ENCODE data around the gene ZNF432.
"Not testable (repeated sequence)": the region's sequence is repeated elsewhere in the genome, so short reads cannot be mapped to it uniquely, and the experiment has no call there.

ZNF432 gene

DNA sequence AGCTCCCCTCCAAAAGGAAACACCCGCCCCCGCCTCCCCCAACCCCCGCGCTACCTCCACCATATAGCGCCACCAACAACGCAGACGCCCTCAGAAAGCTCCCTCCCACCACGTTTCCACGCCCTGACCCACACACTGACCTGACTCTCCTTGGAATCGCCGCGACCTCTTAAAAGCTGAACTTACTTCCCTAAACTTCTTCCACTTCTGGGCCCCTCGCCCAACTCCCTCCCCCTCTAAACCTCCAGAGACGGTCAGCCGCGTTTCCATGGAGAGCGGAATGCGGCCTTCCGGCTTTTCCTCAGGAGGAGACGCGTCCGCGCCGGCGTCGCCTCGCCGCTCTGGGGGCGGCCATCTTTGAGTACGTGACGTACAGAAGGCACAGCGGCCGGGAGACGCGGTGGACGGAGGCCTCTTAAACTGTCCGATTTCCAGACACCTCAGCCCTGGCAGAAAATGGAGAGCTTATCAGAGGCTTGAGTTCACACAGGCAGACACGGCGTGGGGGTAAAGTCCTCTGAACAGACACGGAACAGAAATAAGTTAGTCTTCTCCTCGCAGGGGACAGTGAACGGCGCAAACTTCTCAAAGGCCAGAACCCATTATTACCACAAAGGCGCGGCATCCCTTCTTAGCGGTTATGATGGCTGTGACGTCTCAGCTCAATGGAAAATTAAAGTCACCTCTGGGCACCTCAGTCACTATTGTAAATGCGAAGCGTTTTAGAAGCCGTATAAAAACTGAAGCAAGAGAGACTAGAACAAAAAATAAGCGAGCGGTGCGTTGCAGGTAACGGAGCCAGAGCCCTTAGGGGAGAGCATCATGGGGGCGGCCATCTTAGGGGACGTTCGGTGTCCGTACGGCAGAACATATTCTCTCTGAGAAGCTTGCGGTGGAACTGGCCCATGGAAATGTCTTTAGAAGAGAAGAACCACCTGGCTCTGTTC lies at the start of gene ZNF432:
Gene ZNF432, minus strand, starts transcription at position 284 of the 947 bp plus-strand sequence. CDS start 1,970 bp downstream, outside the sequence.
- peak; percentile 87 to 90 for ATAC-seq

DNA sequence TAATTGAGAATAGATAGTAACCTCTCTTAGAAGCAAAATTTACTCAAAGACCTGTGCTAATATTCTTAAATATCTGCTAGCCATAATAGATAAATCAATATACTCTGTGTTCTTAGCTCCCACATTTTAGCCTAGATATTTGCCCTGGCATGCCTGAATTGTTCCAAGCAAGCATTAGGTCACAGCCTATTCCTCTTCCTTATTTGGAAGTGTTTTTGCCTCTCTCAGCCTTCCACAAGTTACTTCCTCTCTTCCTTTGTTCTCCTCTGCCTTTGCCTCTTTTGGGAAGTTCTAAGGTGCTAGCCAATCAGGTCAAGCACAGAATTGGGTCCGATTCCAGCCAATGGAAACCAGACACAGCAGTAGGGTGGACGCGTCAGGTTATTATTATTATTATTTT lies 47.8 kb upstream of the ZNF432 start:
- not testable (repeated sequence) for ATAC-seq

DNA sequence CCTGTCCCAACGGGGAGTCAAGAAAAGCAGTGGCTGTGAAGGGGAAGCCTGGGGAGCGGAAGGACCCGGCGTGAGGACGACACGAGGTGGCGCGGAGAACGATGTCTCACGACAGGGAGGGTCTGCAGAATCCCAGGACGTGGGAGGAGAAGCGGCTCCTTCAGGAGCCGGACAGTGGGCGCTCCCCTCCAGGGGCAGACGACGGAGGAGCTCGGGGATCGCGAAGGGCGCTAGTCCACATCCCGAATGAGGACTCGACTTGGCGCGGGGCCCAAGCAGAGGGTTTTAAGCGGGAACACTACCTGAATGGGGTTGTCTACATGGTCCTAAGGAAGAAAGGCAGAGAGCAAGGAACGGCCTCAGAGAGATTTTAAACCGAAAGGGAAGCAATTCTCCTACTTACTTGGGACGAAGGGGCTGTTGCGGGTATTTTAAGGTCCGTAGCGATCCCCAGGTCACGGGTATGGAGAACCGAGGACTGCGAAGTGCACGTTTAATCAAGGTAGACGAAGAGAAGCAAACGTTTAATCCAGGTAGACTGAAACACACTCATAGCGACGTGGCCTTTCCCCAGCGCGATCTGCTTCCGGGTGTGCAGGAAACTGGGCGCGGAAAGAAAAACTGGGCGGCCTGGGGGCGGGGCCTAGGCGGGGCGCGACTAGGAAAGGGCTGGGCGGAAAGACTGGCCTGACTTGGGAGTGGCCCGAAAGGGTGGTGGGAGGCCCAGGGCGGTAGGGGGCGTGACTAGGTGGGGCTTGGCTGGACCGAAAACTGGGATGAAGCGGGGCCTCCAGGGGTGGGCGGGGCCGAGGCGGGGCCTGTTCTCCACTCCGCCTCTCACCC lies 46.8 kb upstream of the ZNF432 start, which contains the start of gene ZNF841:
Gene ZNF841, minus strand, starts transcription at position 594 of the 843 bp plus-strand sequence. CDS start 10,964 bp downstream, outside the sequence.
- ATAC-seq = peak; percentile 99

DNA sequence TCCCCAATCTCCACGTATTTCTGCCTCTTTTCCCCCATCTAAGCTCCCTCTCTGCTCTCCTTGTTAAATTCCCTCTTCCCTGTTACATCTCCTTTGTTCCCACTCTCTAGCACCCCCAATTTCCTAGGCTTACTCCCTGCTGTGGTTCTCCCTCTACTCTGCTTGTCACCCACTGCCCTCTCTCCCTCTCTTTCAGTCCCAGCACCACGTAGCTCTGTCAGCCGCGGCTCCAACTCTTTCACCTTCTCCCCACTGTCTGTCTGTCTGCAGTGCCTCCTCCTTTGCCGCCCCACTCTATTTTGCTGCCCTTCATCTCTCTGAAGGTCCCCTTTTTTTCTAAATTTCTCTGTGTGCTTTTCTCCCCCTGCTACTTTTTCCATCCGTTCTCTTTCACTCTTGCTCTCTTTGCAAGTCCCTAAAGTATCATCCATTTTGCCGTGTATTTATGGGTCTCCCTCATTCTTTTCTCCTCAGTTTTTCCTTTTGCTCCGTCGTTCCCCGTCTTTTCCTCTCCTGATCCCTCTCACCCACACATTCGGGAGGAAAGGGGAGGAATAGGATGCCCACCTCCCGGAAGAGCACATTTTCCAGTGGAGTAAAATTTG lies 46.0 kb upstream of the ZNF432 start:
- ATAC-seq = no peak

DNA sequence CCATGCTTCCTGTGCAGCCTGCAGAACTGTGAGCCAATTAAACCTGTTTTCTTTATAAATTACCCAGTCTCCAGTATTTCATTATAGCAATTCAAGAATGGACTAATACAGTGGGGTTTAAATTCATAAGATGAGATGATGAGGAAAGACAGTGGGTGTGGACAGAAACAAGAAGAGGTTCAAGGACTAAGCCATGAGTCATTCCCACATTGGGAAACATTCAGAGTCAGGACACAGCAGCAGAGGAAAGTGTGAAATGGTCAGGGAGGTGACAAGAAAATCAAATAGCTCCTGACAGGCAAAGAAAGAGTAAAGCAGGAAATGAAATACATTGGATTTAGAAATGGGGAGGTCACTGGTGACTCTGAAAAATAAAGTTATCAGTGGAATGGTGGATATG lies 37.8 kb upstream of the ZNF432 start:
- no peak for ATAC-seq

DNA sequence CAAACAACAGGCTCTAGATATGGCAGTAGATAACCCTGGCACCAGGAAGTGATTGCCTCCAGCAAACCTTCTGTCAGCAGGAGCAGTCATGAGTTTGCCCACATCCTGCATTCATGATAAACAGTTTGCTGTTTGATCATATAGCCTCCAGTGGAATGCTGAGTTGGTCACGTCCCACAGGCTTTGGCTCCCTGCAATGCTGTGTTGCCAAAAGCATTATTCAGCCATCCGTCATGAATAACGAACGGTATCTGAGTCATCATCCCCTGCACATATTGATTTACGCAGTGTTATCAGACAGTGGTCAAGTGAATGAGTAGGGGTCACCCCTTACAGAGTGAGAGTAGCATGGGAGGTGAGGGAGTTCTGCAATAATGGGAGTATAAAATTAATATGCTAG lies 21.9 kb upstream of the ZNF432 start:
- no peak for ATAC-seq

DNA sequence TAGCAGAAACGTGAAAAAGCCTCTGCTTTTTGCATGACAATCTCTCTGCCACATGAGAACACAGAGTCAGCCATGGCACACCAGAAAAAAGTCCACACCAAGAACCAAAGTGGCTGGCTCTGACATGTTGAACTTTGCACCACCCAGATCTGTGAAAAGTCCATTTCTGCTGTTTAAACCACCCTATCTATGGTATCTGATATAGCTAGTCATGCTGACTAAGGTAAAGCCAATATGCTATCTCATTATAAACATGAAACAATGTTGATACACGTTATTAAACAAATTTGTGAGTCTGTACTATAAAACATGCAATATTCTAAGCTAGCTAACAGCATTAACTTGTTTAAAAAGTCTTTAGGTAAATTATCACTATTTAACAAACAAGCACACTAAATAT lies 21.0 kb upstream of the ZNF432 start:
- no peak for ATAC-seq

DNA sequence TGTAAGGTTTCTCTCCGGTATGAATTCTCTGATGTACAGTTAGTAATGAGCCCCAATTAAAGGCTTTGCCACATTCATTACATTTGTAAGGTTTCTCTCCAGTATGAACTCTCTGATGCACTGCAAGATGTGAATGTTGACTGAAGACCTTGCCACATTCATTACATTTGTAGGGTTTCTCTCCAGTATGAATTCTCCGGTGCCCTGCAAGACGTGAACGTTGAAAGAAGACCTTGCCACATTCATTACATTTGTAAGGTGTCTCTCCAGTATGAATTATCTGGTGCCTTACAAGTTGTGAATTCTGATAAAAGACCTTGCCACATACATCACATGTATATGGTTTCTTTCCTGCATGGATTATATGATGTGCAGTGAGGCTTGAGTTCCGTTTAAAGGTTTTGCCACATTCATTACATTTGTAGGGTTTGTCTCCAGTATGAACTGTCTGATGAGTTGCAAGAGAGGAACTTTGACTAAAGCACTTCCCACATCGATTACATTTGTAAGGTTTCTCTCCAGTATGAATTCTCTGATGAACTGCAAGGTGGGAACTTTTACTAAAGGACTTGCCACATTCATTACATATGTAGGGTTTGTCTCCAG lies 17.7 kb upstream of the ZNF432 start:
- no peak for ATAC-seq

DNA sequence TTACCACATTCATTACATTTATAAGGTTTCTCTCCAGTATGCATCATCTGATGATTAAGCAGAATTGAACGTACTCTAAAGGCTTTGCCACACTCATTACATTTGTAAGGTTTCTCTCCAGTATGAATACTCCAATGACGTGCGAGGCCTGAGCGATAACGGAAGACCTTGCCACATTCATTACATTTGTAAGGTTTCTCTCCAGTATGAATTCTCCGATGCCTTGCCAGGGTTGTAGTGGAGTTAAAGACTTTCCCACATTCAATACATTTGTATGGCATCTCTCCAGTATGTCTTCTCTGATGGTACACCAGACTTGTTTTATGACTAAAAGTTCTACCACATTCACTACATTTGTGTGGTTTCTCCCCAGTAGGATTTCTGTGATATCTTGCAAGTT lies 16.8 kb upstream of the ZNF432 start:
- no peak for ATAC-seq

DNA sequence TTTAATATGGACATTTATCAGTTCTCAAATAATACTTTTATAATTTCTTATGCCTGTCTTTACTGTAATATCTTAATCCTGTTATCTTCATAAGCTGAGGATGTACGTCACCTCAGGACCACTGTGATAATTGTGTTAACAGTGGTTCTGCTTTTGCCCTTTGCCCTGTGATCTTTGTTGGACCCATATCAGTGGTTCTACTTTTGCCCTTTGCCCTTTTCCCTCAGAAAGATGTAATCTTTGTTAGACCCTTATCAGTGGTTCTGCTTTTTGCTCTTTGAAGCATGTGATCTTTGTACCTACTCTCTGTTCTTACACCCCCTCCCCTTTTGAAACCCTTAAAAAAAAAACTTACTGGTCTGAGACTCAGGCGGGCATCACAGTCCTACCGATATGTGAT lies 7.8 kb upstream of the ZNF432 start:
- ATAC-seq = not testable (repeated sequence)

DNA sequence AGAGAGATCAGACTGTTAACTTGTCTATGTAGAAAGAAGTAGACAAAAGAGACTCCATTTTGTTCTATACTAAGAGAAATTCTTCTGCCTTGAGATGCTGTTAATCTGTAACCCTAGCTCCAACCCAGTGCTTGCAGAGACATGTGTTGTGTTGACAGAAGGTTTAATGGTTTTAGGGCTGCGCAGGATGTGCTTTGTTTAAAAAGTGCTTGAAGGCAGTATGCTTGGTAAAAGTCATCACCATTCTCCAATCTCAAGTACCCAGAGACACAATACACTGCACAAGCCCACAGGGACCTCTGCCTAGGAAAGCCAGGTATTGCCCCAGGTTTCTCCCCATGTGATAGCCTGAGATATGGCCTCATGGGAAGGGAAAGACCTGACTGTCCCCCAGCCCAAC lies 3.1 kb upstream of the ZNF432 start:
- not testable (repeated sequence) for ATAC-seq

DNA sequence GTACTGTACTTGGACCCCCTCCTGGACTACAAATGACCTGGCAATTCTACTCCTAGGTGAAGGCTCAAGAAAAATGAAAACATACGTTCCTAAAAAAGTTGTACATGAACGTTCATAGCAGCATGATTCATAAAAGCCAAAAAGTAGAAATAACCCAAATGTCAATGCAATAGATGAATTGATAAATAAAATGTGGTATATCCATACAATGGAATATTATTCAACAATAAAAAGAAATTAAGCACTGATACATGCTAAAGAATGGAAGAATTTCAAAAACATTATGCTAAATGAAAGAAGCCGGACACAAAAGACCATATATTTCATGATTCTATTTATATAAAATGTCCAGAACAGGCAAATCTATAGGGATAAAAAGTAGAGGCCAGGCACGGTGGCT lies 9.5 kb downstream of the ZNF432 start:
- ATAC-seq = no peak

DNA sequence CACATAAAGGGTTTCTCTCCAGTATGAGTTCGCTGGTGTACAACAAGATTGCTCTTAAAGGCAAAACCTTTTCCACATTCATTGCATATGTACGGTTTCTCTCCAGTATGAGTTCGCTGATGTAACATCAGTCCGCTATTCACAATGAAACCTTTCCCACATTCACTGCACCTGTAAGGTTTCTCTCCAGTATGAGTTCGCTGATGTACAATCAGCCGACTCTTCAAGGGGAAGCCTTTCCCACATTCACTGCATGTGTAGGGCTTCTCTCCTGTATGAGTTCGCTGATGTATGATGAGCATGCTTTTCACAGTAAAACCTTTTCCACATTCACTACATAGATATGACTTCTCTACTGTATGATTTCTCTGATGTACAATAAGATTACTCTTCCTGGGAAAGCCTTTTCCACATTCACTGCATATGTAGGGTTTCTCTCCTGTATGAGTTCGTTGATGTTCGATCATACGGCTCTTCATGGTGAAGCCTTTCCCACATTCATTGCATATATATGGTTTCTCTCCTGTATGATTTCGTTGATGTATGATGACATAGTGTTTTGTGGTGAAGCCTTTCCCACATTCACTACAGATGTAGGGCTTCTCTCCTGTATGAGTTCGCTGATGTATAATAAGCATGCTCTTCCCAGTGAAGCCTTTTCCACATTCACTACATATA lies 14.4 kb downstream of the ZNF432 start:
- ATAC-seq = no peak

DNA sequence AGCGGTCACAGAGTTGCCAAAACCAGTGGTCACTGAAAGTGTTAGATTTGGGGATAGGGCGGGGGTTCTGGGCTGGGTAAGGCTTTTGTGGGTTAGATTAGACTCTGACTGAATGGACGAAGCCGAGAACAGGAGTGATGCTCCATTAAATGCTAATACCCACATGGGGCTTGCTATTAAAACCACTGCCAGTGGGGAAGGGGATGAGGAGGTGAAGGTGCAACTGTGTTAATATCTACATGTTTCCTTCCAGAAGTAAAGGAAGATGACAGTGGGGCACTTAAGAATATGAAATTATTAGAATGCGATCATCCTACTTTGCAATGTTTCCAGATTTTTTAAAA lies 19.9 kb downstream of the ZNF432 start:
- ATAC-seq = peak; percentile 8 to 22

DNA sequence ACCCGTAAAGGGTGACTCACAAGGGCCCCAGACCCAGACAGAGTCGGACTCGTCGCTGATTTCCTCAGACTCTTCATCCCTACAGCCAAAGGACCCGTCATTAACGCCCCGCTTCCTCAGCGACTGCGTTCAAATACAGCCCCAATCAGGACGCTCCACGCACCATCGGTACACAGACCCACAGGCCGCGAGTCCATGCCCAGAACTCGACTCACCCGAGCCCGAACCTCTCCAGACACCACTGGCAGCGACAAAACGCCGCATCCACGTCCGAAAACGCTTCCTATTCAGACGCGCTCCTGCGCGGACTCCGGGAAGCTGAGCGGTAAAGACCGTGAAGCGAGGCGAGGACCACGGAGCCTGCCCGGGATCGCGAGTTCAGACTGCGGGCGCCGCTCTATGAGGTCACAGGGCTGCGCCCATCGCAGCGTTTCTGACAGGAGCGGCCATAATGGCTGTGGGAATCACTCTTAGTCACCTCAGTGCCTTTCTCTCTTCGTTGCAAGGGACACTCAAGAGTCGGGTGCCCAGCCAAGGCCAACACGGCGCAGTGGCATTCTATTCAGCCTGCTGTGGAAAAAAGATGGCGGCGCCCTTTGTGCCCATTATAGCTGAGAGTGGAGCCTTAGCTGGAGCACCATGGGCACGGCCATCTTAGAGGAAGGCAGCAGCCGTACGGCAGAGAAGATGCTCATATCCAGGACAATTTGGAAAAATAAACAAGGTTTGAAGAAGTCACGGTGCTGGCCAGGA lies 20.4 kb downstream of the ZNF432 start, which contains the start of gene ZNF614:
Gene ZNF614, minus strand, starts transcription at position 353 of the 753 bp plus-strand sequence. CDS start 2,634 bp downstream, outside the sequence.
- peak; percentile 94 to 95 for ATAC-seq

DNA sequence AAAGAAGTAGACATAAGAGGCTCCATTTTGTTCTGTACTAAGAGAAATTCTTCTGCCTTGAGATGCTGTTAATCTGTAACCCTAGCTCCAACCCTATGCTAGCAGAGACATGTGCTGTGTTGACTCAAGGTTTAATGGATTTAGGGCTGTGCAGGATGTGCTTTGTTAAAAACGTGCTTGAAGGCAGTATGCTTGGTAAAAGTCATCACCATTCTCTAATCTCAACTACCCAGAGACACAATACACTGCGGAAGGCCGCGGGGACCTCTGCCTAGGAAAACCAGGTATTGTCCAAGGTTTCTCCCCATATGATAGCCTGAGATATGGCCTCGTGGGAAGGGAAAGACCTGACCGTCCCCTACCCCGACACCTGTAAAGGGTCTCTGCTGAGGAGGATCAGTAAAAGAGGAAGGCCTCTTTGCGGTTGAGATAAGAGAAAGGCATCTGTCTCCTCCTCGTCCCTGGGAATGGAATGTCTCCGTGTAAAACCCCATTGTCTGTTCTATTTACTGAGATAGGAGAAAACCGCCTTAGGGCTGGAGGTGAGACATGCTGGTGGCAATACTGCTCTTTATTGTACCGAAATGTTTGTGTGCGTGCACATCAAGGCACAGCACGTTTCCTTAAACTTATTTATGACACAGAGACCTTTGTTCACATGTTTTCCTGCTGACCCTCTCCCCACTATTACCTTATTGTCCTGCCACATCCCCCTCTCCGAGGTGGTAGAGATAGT lies 22.2 kb downstream of the ZNF432 start:
- ATAC-seq = not testable (repeated sequence)

DNA sequence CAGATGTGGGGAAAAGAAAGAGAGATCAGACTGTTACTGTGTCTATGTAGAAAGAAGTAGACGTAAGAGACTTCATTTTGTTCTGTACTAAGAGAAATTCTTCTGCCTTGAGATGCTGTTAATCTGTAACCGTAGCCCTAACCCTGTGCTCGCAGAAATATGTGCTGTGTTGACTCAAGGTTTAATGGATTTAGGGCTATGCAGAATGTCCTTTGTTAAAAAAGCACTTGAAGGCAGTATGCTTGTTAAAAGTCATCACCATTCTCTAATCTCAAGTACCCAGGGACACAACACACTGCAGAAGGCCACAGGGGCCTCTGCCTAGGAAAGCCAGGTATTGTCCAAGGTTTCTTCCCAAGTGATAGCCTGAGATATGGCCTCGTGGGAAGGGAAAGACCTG lies 24.2 kb downstream of the ZNF432 start:
- ATAC-seq = not testable (repeated sequence)

DNA sequence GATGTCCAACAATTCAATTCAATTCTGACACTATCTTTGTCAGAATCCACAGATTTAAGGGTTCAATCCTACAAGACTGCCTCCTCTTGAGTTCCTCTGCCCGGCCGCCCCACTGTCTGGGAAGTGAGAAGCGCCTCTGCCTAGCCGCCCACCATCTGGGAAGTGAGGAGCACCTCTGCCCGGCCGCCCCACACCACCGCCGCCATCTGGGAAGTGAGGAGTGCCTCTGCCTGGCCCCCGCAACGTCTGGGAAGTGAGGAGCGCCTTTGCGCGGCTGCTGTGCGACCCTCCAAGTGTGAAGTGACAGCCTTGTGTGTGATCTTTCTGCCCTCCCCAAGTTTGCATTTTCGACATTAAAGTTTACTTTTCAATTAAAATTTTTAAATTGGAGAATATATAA lies 26.4 kb downstream of the ZNF432 start:
- ATAC-seq = no peak

DNA sequence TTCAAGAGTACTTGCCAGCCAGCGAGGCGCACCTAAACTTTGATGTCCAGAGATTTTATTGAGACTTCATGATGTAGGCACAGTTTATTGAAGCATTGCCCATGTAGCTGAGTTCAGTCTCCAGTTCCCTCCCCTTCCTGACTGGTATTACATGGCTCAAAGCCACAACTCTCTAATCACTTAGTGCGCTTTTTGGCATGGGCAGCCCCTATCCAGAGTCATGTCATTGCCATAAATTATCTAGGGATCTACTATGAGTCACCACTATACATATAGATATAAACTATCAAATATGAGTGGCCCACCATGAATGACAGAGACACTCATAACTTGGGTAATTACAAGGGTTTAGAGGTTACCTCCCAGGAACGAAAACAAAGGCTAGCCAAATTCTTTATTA lies 28.1 kb downstream of the ZNF432 start:
- no peak for ATAC-seq

DNA sequence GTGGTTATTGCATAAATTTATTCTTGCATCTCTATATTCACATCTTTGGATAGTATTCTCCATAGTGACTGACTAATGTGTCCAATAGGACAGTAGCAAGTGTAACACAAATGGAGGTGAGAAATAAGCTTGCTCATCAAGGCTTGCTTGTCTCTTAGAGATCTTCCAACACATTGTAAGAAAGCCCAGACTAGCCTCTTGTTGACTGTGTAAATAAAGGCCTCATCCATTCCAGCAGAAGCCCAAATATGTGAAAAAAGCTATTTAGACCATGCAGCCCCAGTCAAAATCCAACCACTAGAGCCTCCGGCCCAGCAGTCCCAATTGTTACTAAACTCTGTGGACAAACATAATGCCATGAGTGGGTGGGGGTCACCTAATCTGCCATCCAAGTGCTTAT lies 38.0 kb downstream of the ZNF432 start:
- ATAC-seq = no peak

Measured in activated CD4-positive, CD25-positive, alpha-beta regulatory T cell treated with anti-CD3 and anti-CD28 coated beads, Interleukin-2, amount 50 U/mL, for 24 hours (primary cell).